Measurements from ENCODE around the gene LPCAT1.

The LPCAT1 gene

DNA sequence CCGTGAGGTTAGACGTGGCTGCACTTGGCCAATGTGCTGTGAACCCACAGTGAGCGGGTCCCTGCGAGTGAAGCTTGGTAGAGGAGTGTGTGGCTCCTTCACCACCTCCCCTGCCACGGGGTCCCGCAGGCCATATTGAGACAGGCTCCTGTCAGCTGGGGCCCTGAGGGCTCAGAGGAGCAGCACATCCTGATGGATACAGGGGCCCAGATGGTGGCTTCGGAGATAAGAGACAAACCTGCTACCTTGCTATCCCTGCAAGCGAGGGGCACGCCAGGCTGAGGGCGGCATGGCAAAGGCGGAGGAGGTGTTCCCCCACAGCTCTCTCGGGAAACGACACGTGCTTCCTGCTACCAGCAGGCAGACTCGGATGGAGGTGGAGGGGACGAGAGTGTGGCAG, 111.6 kb downstream of the LPCAT1 start:
- no peak for DNase-seq (ENCODE audit: low read depth in 2 of 2)
